Endothelial cell of umbilical vein (primary cell): ENCODE measurements around the gene SLC15A1. TPM values are rescaled to one million over a fixed set of nuclear protein-coding genes. Genes with fewer than 3 reads are reported as not detected.
A peak's percentile ranks its signal among the peaks of the same experiment; 100 is the strongest.

Experiments used
- Bru-seq: library from RNA; stranded (reverse); fragments of 400-500 nt; gene quantifications from one replicate; lab custom pipeline; 2021; lab: Mats Ljungman, UMichigan
- BruChase-seq, 2 experiments: library from RNA; stranded (reverse); fragments of 400-500 nt; gene quantifications; one replicate each; lab custom pipeline; 2021; lab: Mats Ljungman, UMichigan
- BruUV-seq: library from RNA; stranded (reverse); fragments of 400-500 nt; replicated peaks from 2 replicates; lab custom pipeline; 2021; lab: Mats Ljungman, UMichigan
- CTCF ChIA-PET: fragments of 300-600, 350-600 bp; sonication (Branson Sonifier 250); formaldehyde crosslinking; loops from one replicate; lab custom pipeline; 2021; ENCODE audit warnings: antibody characterized with exemption, inconsistent platforms; lab: Charles Lee
- POLR2A ChIA-PET: fragments of 300-600, 350-600 bp; sonication (Branson Sonifier 250); formaldehyde crosslinking; loops from one replicate; lab custom pipeline; 2021; ENCODE audit warnings: antibody characterized with exemption, inconsistent platforms; lab: Charles Lee
- DNase-seq: peaks from one replicate; pipeline ENCODE4 v3.0.0-alpha.2; 2011; ENCODE audit warnings: low read depth, low spot score
- FAIRE-seq: peaks from 2 replicates; lab custom pipeline; 2011; peaks lifted over from hg19 to GRCh38; lab: Jason Lieb, UNC
- H2AFZ ChIP-seq: 2 replicates; pipeline ENCODE4 v1.6.0; 2012; ENCODE audit warnings: low read depth, low read length, control low read depth, inconsistent platforms
- H3K27ac ChIP-seq: 2 replicates; pipeline ENCODE4 v1.5.1; 2011; ENCODE audit warnings: low read depth, mild to moderate bottlenecking, control low read depth, low read length, moderate library complexity; ENCODE audit not compliant: insufficient read depth
- H3K27me3 ChIP-seq, 2 experiments: 2 replicates each; pipeline versions ENCODE4 v1.6.0 to v1.6.1; 2011; ENCODE audit warnings: low read length in 2 of 2, mixed read lengths in 1 of 2; ENCODE audit not compliant: control insufficient read depth in 2 of 2, insufficient read depth in 2 of 2
- H3K36me3 ChIP-seq, 2 experiments: 2 replicates in 1 of 2; 3 replicates in 1 of 2; pipeline ENCODE4 v1.5.1; 2011; ENCODE audit warnings: low read length in 2 of 2, mild to moderate bottlenecking in 1 of 2, moderate library complexity in 1 of 2; ENCODE audit not compliant: control insufficient read depth in 2 of 2, insufficient read depth in 2 of 2; ENCODE audit errors: extremely low read depth in 1 of 2
- H3K4me1 ChIP-seq: 3 replicates; pipeline ENCODE4 v1.5.1; 2011; ENCODE audit warnings: mild to moderate bottlenecking, low read length; ENCODE audit not compliant: control insufficient read depth, insufficient read depth; ENCODE audit errors: extremely low read depth
- H3K4me2 ChIP-seq: 2 replicates; pipeline ENCODE4 v1.6.1; 2011; ENCODE audit warnings: low read length, control low read depth, mixed read lengths; ENCODE audit not compliant: insufficient read depth
- H3K4me3 ChIP-seq, 3 experiments: fragments of 200-600 bp in 1 of 3; sonication (generic), shearing (Covaris generic) in 1 of 3; replicated peaks in 1 of 3; 2 replicates each; pipeline ENCODE4 v1.5.1; 2011 to 2016; ENCODE audit warnings: control low read depth in 3 of 3, low read length in 3 of 3, mild to moderate bottlenecking in 2 of 3, inconsistent platforms in 1 of 3, low read depth in 1 of 3, moderate library complexity in 1 of 3; ENCODE audit not compliant: insufficient read depth in 1 of 3
- H3K79me2 ChIP-seq: 2 replicates; pipeline ENCODE4 v1.6.0; 2012; ENCODE audit warnings: low read length, inconsistent platforms; ENCODE audit not compliant: control insufficient read depth, insufficient read depth
- H3K9ac ChIP-seq: replicated peaks from 2 replicates; pipeline ENCODE3; 2011; ENCODE audit warnings: low read length, control low read depth; ENCODE audit not compliant: insufficient read depth; ENCODE audit errors: extremely low read depth
- H3K9me1 ChIP-seq: replicated peaks from 3 replicates; pipeline ENCODE4 v1.6.0; 2011; ENCODE audit warnings: mild to moderate bottlenecking, low read length; ENCODE audit not compliant: control insufficient read depth, insufficient read depth; ENCODE audit errors: extremely low read depth
- H3K9me3 ChIP-seq: replicated peaks from 2 replicates; pipeline ENCODE4 v1.5.1; 2012; ENCODE audit warnings: low read length, inconsistent platforms; ENCODE audit not compliant: control insufficient read depth, insufficient read depth
- H4K20me1 ChIP-seq: replicated peaks from 2 replicates; pipeline ENCODE3; 2011; ENCODE audit warnings: mild to moderate bottlenecking, low read length; ENCODE audit not compliant: control insufficient read depth, insufficient read depth; ENCODE audit errors: extremely low read depth
- EZH2 ChIP-seq: IDR thresholded peaks from 2 replicates; pipeline ENCODE4 v1.6.1; 2012; ENCODE audit warnings: borderline replicate concordance, low read depth, mild to moderate bottlenecking, moderate library complexity, low read length, inconsistent platforms; ENCODE audit not compliant: severe bottlenecking
- GATA2 ChIP-seq: IDR thresholded peaks from 2 replicates; pipeline ENCODE4 v1.7.0; 2011; ENCODE audit warnings: low read depth, mild to moderate bottlenecking, moderate library complexity, mixed read lengths, low read length; ENCODE audit not compliant: insufficient read length, insufficient read depth
- dilution Hi-C: fragments of 300-500 bp; cut with MboI; formaldehyde crosslinking; loops from one replicate; pipeline ENCODE4 v1.15.0; 2019; ENCODE audit warnings: low sequenced_read_pairs; ENCODE audit not compliant: extremely low pct_ligation_motif_present
- intact Hi-C: fragments of 100-400 bp; cut with micrococcal nuclease; formaldehyde crosslinking; loops from one replicate; pipeline ENCODE4 v1.10.0; 2022
- long read RNA-seq: library from polyadenylated mRNA; stranded (forward); transcript quantifications from one replicate; pipeline ENCODE4 v2.0.0, GENCODE V29; 2021
- polyA minus RNA-seq, 3 experiments: library from RNA; depleted of rRNA, polyadenylated mRNA; stranded (reverse); fragments of >200 nt; gene quantifications; 1 replicate in 1 of 3; 2 replicates in 2 of 3; pipeline ENCODE4 v1.2.3, GENCODE V29; 2011
- polyA plus RNA-seq, 4 experiments: library from polyadenylated mRNA; depleted of rRNA in 3 of 4; stranded (reverse) in 3 of 4; unstranded in 1 of 4; fragments of >200 nt; gene quantifications; 2 replicates each; pipeline versions ENCODE4 v1.2.1 to v1.2.3, GENCODE V29; 2011 to 2012; ENCODE audit warnings: missing spikeins in 1 of 4
- total RNA-seq: library from RNA; stranded (reverse); gene quantifications from 2 replicates; pipeline ENCODE4 v1.2.3, GENCODE V29; 2021

The SLC15A1 gene, protein sequence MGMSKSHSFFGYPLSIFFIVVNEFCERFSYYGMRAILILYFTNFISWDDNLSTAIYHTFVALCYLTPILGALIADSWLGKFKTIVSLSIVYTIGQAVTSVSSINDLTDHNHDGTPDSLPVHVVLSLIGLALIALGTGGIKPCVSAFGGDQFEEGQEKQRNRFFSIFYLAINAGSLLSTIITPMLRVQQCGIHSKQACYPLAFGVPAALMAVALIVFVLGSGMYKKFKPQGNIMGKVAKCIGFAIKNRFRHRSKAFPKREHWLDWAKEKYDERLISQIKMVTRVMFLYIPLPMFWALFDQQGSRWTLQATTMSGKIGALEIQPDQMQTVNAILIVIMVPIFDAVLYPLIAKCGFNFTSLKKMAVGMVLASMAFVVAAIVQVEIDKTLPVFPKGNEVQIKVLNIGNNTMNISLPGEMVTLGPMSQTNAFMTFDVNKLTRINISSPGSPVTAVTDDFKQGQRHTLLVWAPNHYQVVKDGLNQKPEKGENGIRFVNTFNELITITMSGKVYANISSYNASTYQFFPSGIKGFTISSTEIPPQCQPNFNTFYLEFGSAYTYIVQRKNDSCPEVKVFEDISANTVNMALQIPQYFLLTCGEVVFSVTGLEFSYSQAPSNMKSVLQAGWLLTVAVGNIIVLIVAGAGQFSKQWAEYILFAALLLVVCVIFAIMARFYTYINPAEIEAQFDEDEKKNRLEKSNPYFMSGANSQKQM
- total RNA-seq (0.09 TPM in 1 of 2 replicates, not detected in the other), polyA plus RNA-seq (not detected in 2 replicates), polyA minus RNA-seq (not detected in 2 replicates), Bru-seq, nascent RNA (percentile 11 among the genes with signal in this experiment), BruChase-seq, experiment 1, labeled RNA remaining after a 6-hour chase (percentile 9 among the genes with signal in this experiment), BruChase-seq, experiment 2, labeled RNA remaining after a 2-hour chase (percentile 12 among the genes with signal in this experiment)
- not detected in 2 replicates for polyA plus RNA-seq (2011; cell fraction: cytosol; rRNA removed)
- 0.05 and 0.06 TPM in 2 replicates for polyA plus RNA-seq (2011; cell fraction: nucleus; rRNA removed)
- polyA plus RNA-seq (2012): 0.05 TPM in 1 of 2 replicates, not detected in the other
- not detected for polyA minus RNA-seq (2011; cell fraction: cytosol; rRNA and poly(A)+ RNA removed)
- not detected in 2 replicates for polyA minus RNA-seq (2011; cell fraction: nucleus; rRNA and poly(A)+ RNA removed)
- long read RNA-seq: 0 reads

DNA sequence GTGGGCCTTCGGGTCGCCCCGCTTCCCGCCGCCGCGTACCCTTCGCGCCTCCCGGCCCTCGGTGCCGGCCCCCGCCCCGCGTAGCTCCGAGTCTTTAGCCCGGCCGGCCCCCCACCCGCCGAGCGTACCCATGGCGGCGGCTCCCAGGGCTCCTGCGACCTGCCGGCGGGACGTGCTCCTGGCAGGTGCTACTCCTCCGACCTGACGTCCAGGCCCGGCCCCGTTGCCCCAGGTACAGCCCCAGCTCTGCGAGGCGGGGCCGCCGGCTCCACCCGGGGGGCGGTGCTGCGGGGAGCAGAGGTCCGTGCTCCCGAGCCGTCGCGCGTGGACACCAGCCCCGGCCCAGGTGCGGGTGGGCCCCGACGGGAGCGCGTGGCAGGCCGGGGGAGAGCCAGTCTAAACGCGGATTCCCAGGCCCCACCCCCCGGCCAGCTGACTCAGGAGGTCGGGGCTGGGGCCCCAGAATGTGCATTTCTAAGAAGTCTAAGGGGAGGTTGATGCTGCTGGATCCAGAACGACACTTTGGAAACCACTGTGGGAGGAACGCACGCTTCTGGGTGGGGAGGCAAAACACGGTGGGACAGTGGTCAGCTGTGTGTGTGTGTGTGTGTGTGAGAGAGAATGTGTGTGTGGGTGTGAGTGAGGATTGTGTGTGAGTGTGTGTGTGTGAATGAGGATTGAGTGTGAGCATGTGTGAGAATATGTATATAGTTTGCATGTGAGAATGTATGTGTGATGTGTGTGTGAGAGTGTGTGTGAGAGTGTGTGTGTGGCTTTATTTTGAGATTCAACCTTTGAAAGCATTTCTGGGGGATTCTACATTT lies at the start of gene SLC15A1:
Gene SLC15A1 (minus strand): TSS at position 206 of the 824 bp plus-strand sequence. CDS start 74 bp downstream, at position 132.
- POLR2A ChIA-PET: no interaction called here
- no peaks in the 10 kb centered on the region for H3K9me1 ChIP-seq
- H3K9me3 ChIP-seq: no peaks in the 10 kb centered on the region
- H3K9ac ChIP-seq: no peak within 1 kb of the TSS
- no peak within 1 kb of the TSS for H3K27ac ChIP-seq
- CTCF ChIA-PET: no interaction called here
- no peaks in the 10 kb centered on the region for H3K36me3 ChIP-seq
- DNase-seq: no peak
- peaks cover 4% of the 10 kb centered on the region for H3K4me1 ChIP-seq
- H2AFZ ChIP-seq: peak within 1 kb of the TSS; percentile 65
- intact Hi-C loops (no loop called here), dilution Hi-C loops (no loop called here)
- peak; percentile 37 for FAIRE-seq
- no peaks in the 10 kb centered on the region for H3K79me2 ChIP-seq
- H3K27me3 ChIP-seq: peaks cover 16 to 29% of the 10 kb centered on the region in 2 experiments
- peak within 1 kb of the TSS; percentile 39 for H3K4me2 ChIP-seq
- H3K4me3 ChIP-seq: peak within 1 kb of the TSS in 1 of 3 experiments; percentile 17
- BruUV-seq: no TSS peak
- no peak for TF ChIP-seq GATA2
- peak; percentile 87 for TF ChIP-seq EZH2
- no peaks in the 10 kb centered on the region for H4K20me1 ChIP-seq
